C4-2B (cell line): Measurements from ENCODE around the gene TIAM2.
A peak's percentile ranks its signal among the peaks of the same experiment; 100 is the strongest.

ENCODE experiments used
- H3K27ac ChIP-seq: fragments of 450-650 bp; 2 replicates; pipeline ENCODE4 v1.5.1; 2017
- ZFX ChIP-seq: fragments of 450-650 bp; IDR thresholded peaks from 2 replicates; pipeline ENCODE4 v1.6.1; 2017
- TF ChIP-seq, protein P1 (sequence below): fragments of 450-650 bp; conservative IDR thresholded peaks from 2 replicates; pipeline ENCODE4 v1.5.1; 2017; ENCODE audit warnings: mild to moderate bottlenecking

The TIAM2 gene

DNA sequence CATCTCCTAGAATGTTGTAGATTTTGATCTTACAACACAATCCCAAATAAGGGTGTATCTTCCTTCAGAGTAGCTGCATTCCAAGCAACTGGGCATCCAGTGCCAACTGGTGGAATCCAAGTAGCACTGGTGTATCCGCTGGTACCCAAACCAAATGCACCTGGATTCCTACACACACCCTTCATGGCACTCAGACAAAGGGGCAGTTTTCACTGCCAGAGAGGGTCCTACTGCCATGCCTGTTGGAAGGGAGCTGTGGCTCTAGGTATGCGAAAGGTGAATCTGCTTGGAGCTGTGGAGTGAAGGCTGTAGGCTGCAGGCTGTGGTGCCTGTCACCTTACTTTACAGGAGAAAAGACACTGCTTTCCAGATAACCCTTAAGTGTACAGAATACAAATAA is 251.7 kb downstream of the TIAM2 start:
- TF ChIP-seq, protein P1, sequence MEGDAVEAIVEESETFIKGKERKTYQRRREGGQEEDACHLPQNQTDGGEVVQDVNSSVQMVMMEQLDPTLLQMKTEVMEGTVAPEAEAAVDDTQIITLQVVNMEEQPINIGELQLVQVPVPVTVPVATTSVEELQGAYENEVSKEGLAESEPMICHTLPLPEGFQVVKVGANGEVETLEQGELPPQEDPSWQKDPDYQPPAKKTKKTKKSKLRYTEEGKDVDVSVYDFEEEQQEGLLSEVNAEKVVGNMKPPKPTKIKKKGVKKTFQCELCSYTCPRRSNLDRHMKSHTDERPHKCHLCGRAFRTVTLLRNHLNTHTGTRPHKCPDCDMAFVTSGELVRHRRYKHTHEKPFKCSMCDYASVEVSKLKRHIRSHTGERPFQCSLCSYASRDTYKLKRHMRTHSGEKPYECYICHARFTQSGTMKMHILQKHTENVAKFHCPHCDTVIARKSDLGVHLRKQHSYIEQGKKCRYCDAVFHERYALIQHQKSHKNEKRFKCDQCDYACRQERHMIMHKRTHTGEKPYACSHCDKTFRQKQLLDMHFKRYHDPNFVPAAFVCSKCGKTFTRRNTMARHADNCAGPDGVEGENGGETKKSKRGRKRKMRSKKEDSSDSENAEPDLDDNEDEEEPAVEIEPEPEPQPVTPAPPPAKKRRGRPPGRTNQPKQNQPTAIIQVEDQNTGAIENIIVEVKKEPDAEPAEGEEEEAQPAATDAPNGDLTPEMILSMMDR: no peak
- TF ChIP-seq ZFX: no peak
- H3K27ac ChIP-seq: no peak overlapping the region

GRCh38 chr6:155247618-155248007 is 252.5 kb downstream of the TIAM2 start:
- H3K27ac ChIP-seq: no peak overlapping the region
- no peak for TF ChIP-seq ZFX
- TF ChIP-seq, protein P1: no peak

- no peak overlapping the region for H3K27ac ChIP-seq
Measured at GRCh38 chr6:155248008-155249001, 253.2 kb downstream of the TIAM2 start.

GRCh38 chr6:155250701-155251381 is 255.7 kb downstream of the TIAM2 start:
- H3K27ac ChIP-seq: no peak overlapping the region
- no peak for TF ChIP-seq ZFX
- TF ChIP-seq, protein P1: no peak

More at GRCh38 chr6:155248008-155249001, 253.2 kb downstream of the TIAM2 start:
- TF ChIP-seq, protein P1: peak; percentile 36
- TF ChIP-seq ZFX: no peak

- H3K27ac ChIP-seq: no peak overlapping the region
- TF ChIP-seq ZFX: no peak
- TF ChIP-seq, protein P1: no peak
Measured at GRCh38 chr6:155252581-155252980, 257.5 kb downstream of the TIAM2 start.

DNA sequence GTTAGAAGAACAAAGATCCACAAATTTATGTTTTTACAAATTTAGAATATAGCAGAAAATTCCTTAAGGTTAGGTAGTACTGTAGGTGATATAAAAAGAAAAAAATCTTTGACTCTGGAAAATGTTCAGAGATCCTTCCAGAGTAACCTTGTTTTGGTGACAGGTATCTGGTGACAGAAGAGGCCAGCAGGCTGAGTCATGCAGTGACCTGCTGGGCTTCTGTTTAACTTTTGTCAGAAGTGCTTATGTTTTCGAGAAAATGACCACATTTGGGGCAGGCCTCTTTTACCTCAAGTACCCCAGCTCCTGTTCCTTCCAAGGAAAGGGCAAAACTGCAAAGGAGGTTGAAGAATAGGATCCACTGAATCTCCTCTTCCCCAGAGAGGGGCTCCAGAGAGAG is 258.2 kb downstream of the TIAM2 start:
- TF ChIP-seq, protein P1: no peak
- TF ChIP-seq ZFX: no peak
- no peak overlapping the region for H3K27ac ChIP-seq

DNA sequence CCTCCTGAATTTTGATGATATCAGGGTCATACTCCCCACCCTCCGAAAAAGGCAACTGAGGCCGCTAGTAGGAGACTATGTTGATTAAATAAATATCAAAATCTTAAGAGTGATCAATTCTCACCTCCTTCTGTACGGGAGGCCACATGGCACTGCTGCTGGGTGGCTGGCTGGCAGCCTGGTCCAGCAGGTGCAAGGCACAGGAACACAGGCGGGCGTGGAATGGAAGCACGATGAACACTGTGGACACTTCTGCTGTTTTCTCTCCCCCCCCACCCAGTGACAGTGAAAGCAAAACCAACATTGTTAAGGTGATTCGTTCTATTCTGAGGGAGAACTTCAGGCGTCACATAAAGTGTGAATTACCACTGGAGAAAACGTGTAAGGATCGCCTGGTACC is 259.0 kb downstream of the TIAM2 start:
- TF ChIP-seq, protein P1: no peak
- no peak for TF ChIP-seq ZFX
- no peak overlapping the region for H3K27ac ChIP-seq
